Left lobe of liver (tissue), 1 donor: ENCODE data around the gene LEFTY1. TPM values are rescaled to one million over a fixed set of nuclear protein-coding genes. Genes with fewer than 3 reads are reported as not detected.

Experiments
- total RNA-seq: library from RNA; stranded (reverse); gene quantifications from one replicate; pipeline ENCODE4 v1.2.1, GENCODE V29; 2021
- donor health status: DM: no; HTN: yes; CAD: no.

Gene LEFTY1
- total RNA-seq, 1 donor from 2014 or later = 1.3 TPM

Other genes with a start within 250 kb of the LEFTY1 start
- gene ENAH, start 236.0 kb downstream of the LEFTY1 start, total RNA-seq = 21.3 TPM
- 136 TPM for gene SRP9, start 111.3 kb downstream of the LEFTY1 start, total RNA-seq
- gene EPHX1, start 79.0 kb downstream of the LEFTY1 start, total RNA-seq = 1,368 TPM
- 69.1 TPM for gene TMEM63A, start 6.8 kb downstream of the LEFTY1 start, total RNA-seq
- 26.9 TPM for gene PYCR2, start 35.1 kb upstream of the LEFTY1 start, total RNA-seq
- gene LEFTY2, start 52.1 kb upstream of the LEFTY1 start, total RNA-seq = not detected
- gene SDE2, start 110.2 kb upstream of the LEFTY1 start, total RNA-seq = 8.0 TPM
- 129 TPM for gene H3-3A, start 173.6 kb upstream of the LEFTY1 start, total RNA-seq